ENCODE data around the gene GRID2.

Gene GRID2

GRCh38 chr4:93187892-93188291 lies 884.1 kb downstream of the GRID2 start:
- TF ChIP-seq CTCF (IDR thresholded peaks at IDR 0.05): no peak
- Histone ChIP-seq H3K36me3 (ENCODE audit: control insufficient read depth, insufficient read depth, low read length) (no peaks in the 10 kb centered on the region), H3K79me2 (no peaks in the 10 kb centered on the region), H3K4me3 (ENCODE audit: low read depth, low read length) (no peak overlapping the region), H3K9ac (no peak overlapping the region), H3K9me3 (ENCODE audit: control insufficient read depth, low read length) (no peaks in the 10 kb centered on the region), H3K4me2 (ENCODE audit: low read length) (no peak overlapping the region), H2AFZ (no peak overlapping the region), H3K27ac (no peak overlapping the region), H3K27me3 (ENCODE audit: control insufficient read depth, insufficient read depth, low read length) (no peaks in the 10 kb centered on the region), H3K4me1 (no peaks in the 10 kb centered on the region)

- no peak for TF ChIP-seq CTCF (IDR thresholded peaks at IDR 0.05)
- no peaks in the 10 kb centered on the region for H3K36me3 ChIP-seq (ENCODE audit: control insufficient read depth, insufficient read depth, low read length)
Observed at GRCh38 chr4:93199492-93199891, 895.7 kb downstream of the GRID2 start.

GRCh38 chr4:93201471-93202096 lies 897.8 kb downstream of the GRID2 start:
- H3K4me2 ChIP-seq (ENCODE audit: low read length): no peak overlapping the region
- no peak overlapping the region for H2AFZ ChIP-seq
- no peak for TF ChIP-seq CTCF (IDR thresholded peaks at IDR 0.05)
- H3K79me2 ChIP-seq: no peaks in the 10 kb centered on the region
- H3K9me3 ChIP-seq (ENCODE audit: control insufficient read depth, low read length): no peaks in the 10 kb centered on the region
- no peak overlapping the region for H3K9ac ChIP-seq
- no peaks in the 10 kb centered on the region for H3K4me1 ChIP-seq
- no peak overlapping the region for H3K27ac ChIP-seq
- H3K36me3 ChIP-seq (ENCODE audit: control insufficient read depth, insufficient read depth, low read length): no peaks in the 10 kb centered on the region
- H3K4me3 ChIP-seq (ENCODE audit: low read depth, low read length): no peak overlapping the region
- H3K27me3 ChIP-seq (ENCODE audit: control insufficient read depth, insufficient read depth, low read length): no peaks in the 10 kb centered on the region

More at GRCh38 chr4:93199492-93199891, 895.7 kb downstream of the GRID2 start:
- Histone ChIP-seq H3K9me3 (ENCODE audit: control insufficient read depth, low read length) (no peaks in the 10 kb centered on the region), H3K79me2 (no peaks in the 10 kb centered on the region), H3K4me1 (no peaks in the 10 kb centered on the region), H3K9ac (no peak overlapping the region), H3K27ac (no peak overlapping the region), H3K4me3 (ENCODE audit: low read depth, low read length) (no peak overlapping the region), H2AFZ (no peak overlapping the region), H3K27me3 (ENCODE audit: control insufficient read depth, insufficient read depth, low read length) (no peaks in the 10 kb centered on the region), H3K4me2 (ENCODE audit: low read length) (no peak overlapping the region)

- H3K36me3 ChIP-seq (ENCODE audit: control insufficient read depth, insufficient read depth, low read length): no peaks in the 10 kb centered on the region
- H3K79me2 ChIP-seq: no peaks in the 10 kb centered on the region
- H2AFZ ChIP-seq: no peak overlapping the region
- H3K4me2 ChIP-seq (ENCODE audit: low read length): no peak overlapping the region
- H3K27me3 ChIP-seq (ENCODE audit: control insufficient read depth, insufficient read depth, low read length): no peaks in the 10 kb centered on the region
- no peak overlapping the region for H3K9ac ChIP-seq
- H3K9me3 ChIP-seq (ENCODE audit: control insufficient read depth, low read length): no peaks in the 10 kb centered on the region
- TF ChIP-seq CTCF (IDR thresholded peaks at IDR 0.05): no peak
- no peak overlapping the region for H3K4me3 ChIP-seq (ENCODE audit: low read depth, low read length)
- H3K4me1 ChIP-seq: no peaks in the 10 kb centered on the region
- H3K27ac ChIP-seq: no peak overlapping the region
Observed at GRCh38 chr4:93203708-93204107, 899.9 kb downstream of the GRID2 start.

- Histone ChIP-seq H3K4me1 (no peaks in the 10 kb centered on the region), H3K9ac (no peak overlapping the region), H3K27ac (no peak overlapping the region), H3K4me2 (ENCODE audit: low read length) (no peak overlapping the region), H3K27me3 (ENCODE audit: control insufficient read depth, insufficient read depth, low read length) (no peaks in the 10 kb centered on the region), H3K36me3 (ENCODE audit: control insufficient read depth, insufficient read depth, low read length) (no peaks in the 10 kb centered on the region), H2AFZ (no peak overlapping the region), H3K4me3 (ENCODE audit: low read depth, low read length) (no peak overlapping the region), H3K9me3 (ENCODE audit: control insufficient read depth, low read length) (no peaks in the 10 kb centered on the region), H3K79me2 (no peaks in the 10 kb centered on the region)
- no peak for TF ChIP-seq CTCF (IDR thresholded peaks at IDR 0.05)
Observed at GRCh38 chr4:93212250-93212649, 908.5 kb downstream of the GRID2 start.
